CD4-positive, alpha-beta T cell treated with Interleukin-4 for 1 hour (primary cell): ENCODE measurements around the gene KIF1B.

Experiments
- DNase-seq, 2 donors: peaks; one replicate each; pipeline ENCODE4 v3.0.0-alpha.2; 2020 to 2022

The KIF1B gene

GRCh38 chr1:10339815-10340214 is 129.4 kb downstream of the KIF1B start:
- no peak for DNase-seq

- no peak for DNase-seq
Observed at GRCh38 chr1:10340930-10341590, 130.7 kb downstream of the KIF1B start.

GRCh38 chr1:10347109-10347508 is 136.7 kb downstream of the KIF1B start:
- no peak for DNase-seq

- DNase-seq, result no peak
Observed at GRCh38 chr1:10353282-10353681, 142.9 kb downstream of the KIF1B start.

GRCh38 chr1:10353693-10354092 is 143.3 kb downstream of the KIF1B start:
- DNase-seq, result no peak

GRCh38 chr1:10360045-10360444 is 149.7 kb downstream of the KIF1B start:
- DNase-seq, result no peak

- DNase-seq, result no peak
Observed at GRCh38 chr1:10361515-10361914, 151.1 kb downstream of the KIF1B start.

- no peak for DNase-seq
Observed at GRCh38 chr1:10368194-10368593, 157.8 kb downstream of the KIF1B start.

- no peak for DNase-seq
Observed at GRCh38 chr1:10374442-10374860, 164.1 kb downstream of the KIF1B start.

- peak; percentile 42 to 58 for DNase-seq
Observed at GRCh38 chr1:10377365-10378029, 167.1 kb downstream of the KIF1B start.

GRCh38 chr1:10378081-10378841 is 167.9 kb downstream of the KIF1B start:
- DNase-seq, result peak in 1 of 2 donors; percentile 59

GRCh38 chr1:10379101-10379620 is 168.8 kb downstream of the KIF1B start:
- DNase-seq, result no peak

GRCh38 chr1:10379676-10380075 is 169.3 kb downstream of the KIF1B start:
- no peak for DNase-seq

- no peak for DNase-seq
Observed at GRCh38 chr1:10380594-10381275, 170.4 kb downstream of the KIF1B start.

- DNase-seq, result no peak
Observed at GRCh38 chr1:10383630-10384029, 173.3 kb downstream of the KIF1B start.

- DNase-seq, result no peak
Observed at GRCh38 chr1:10384219-10384618, 173.8 kb downstream of the KIF1B start.

GRCh38 chr1:10386761-10387676 is 176.6 kb downstream of the KIF1B start:
- DNase-seq, result no peak

- peak; percentile 26 to 35 for DNase-seq
Observed at GRCh38 chr1:10387677-10388386, 177.5 kb downstream of the KIF1B start.

GRCh38 chr1:10388387-10388715 is 178.0 kb downstream of the KIF1B start:
- no peak for DNase-seq

GRCh38 chr1:10389271-10389973 is 179.1 kb downstream of the KIF1B start:
- DNase-seq, result no peak

- no peak for DNase-seq
Observed at GRCh38 chr1:10396870-10397269, 186.5 kb downstream of the KIF1B start.
